Smooth muscle cell (in vitro differentiated cells): ENCODE measurements around the gene TMEM255B. TPM values are rescaled to one million over a fixed set of nuclear protein-coding genes. Genes with fewer than 3 reads are reported as not detected.

ENCODE experiments used
- DNase-seq: peaks from one replicate; lab custom pipeline; 2025; ENCODE audit not compliant: unreplicated experiment; lab: John Stamatoyannopoulos, UW
- H2AFZ ChIP-seq: fragments of 200-600 bp; sonication (generic); 2 replicates; pipeline ENCODE4 v1.6.0; 2016; ENCODE audit warnings: antibody characterized with exemption, low read depth, mild to moderate bottlenecking
- H3F3A ChIP-seq: fragments of 200-600 bp; sonication (generic); 2 replicates; pipeline ENCODE4 v1.6.0; 2017; ENCODE audit warnings: antibody characterized with exemption, low read depth
- H3K27ac ChIP-seq: fragments of 200-600 bp; sonication (generic); 2 replicates; pipeline ENCODE4 v1.5.1; 2016; ENCODE audit warnings: low read depth, mild to moderate bottlenecking
- H3K27me3 ChIP-seq: fragments of 200-600 bp; sonication (generic); 2 replicates; pipeline ENCODE4 v1.6.1; 2016; ENCODE audit warnings: low read depth, mild to moderate bottlenecking
- H3K36me3 ChIP-seq: fragments of 200-600 bp; sonication (generic); 2 replicates; pipeline ENCODE4 v1.5.1; 2016; ENCODE audit warnings: low read depth
- H3K4me1 ChIP-seq: fragments of 200-600 bp; sonication (generic); 2 replicates; pipeline ENCODE4 v1.5.1; 2016; ENCODE audit warnings: low read depth
- H3K4me2 ChIP-seq: fragments of 200-600 bp; sonication (generic); 2 replicates; pipeline ENCODE4 v1.6.0; 2016; ENCODE audit warnings: mild to moderate bottlenecking
- H3K4me3 ChIP-seq: fragments of 200-600 bp; sonication (generic); 2 replicates; pipeline ENCODE4 v1.5.1; 2016; ENCODE audit warnings: mild to moderate bottlenecking
- H3K79me2 ChIP-seq: fragments of 200-600 bp; sonication (generic); 2 replicates; pipeline ENCODE4 v1.6.0; 2016; ENCODE audit warnings: low read depth, mild to moderate bottlenecking
- H3K9ac ChIP-seq: fragments of 200-600 bp; sonication (generic); 2 replicates; pipeline ENCODE4 v1.6.0; 2016; ENCODE audit warnings: low read depth
- H3K9me3 ChIP-seq: fragments of 200-600 bp; sonication (generic); replicated peaks from 2 replicates; pipeline ENCODE4 v1.5.1; 2016; ENCODE audit warnings: low read depth
- H4K20me1 ChIP-seq: fragments of 200-600 bp; sonication (generic); 2 replicates; pipeline ENCODE4 v1.6.0; 2016; ENCODE audit warnings: low read depth
- WGBS: methylation state at CpG from one replicate; pipeline ENCODE4 v1.1.7; 2016; ENCODE audit warnings: low lambda C conversion rate; 5-methylcytosine and 5-hydroxymethylcytosine counted together
- polyA plus RNA-seq: library from polyadenylated mRNA; unstranded; fragments of >200 nt; fragmentation: Nextera tagmentation; extraction: Ambion mirVana; gene quantifications from 2 replicates; pipeline ENCODE4 v1.2.1, GENCODE V29; 2016
- total RNA-seq: library from RNA; depleted of rRNA; stranded (reverse); fragments of >200 nt; gene quantifications from 2 replicates; pipeline ENCODE4 v1.2.3, GENCODE V29; 2014
- TF ChIP-seq, protein P1 (sequence below): fragments of 200-600 bp; sonication (generic); IDR thresholded peaks from 2 replicates; pipeline ENCODE4 v1.5.1; 2017; ENCODE audit warnings: borderline replicate concordance, mild to moderate bottlenecking, antibody characterized with exemption; ENCODE audit not compliant: insufficient read depth, poor library complexity, severe bottlenecking

Gene TMEM255B
- total and polyA plus RNA-seq, 2 experiments from 2014 or later, result 0.22 to 2.1 TPM

GRCh38 chr13:113741191-113741668, 17.8 kb upstream of the TMEM255B start:
- no peaks in the 10 kb centered on the region for H3K79me2 ChIP-seq
- H4K20me1 ChIP-seq, result no peaks in the 10 kb centered on the region
- H3K9me3 ChIP-seq, result no peaks in the 10 kb centered on the region
- H3K27me3 ChIP-seq, result no peaks in the 10 kb centered on the region
- WGBS, result 80% methylated on average over 15 of the region's 15 CpGs
- no peak overlapping the region for H3K4me3 ChIP-seq
- TF ChIP-seq, protein P1, sequence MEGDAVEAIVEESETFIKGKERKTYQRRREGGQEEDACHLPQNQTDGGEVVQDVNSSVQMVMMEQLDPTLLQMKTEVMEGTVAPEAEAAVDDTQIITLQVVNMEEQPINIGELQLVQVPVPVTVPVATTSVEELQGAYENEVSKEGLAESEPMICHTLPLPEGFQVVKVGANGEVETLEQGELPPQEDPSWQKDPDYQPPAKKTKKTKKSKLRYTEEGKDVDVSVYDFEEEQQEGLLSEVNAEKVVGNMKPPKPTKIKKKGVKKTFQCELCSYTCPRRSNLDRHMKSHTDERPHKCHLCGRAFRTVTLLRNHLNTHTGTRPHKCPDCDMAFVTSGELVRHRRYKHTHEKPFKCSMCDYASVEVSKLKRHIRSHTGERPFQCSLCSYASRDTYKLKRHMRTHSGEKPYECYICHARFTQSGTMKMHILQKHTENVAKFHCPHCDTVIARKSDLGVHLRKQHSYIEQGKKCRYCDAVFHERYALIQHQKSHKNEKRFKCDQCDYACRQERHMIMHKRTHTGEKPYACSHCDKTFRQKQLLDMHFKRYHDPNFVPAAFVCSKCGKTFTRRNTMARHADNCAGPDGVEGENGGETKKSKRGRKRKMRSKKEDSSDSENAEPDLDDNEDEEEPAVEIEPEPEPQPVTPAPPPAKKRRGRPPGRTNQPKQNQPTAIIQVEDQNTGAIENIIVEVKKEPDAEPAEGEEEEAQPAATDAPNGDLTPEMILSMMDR, result no peak
- H3F3A ChIP-seq, result no peaks in the 10 kb centered on the region
- H3K27ac ChIP-seq, result no peak overlapping the region
- no peak overlapping the region for H2AFZ ChIP-seq
- no peaks in the 10 kb centered on the region for H3K4me1 ChIP-seq
- no peaks in the 10 kb centered on the region for H3K36me3 ChIP-seq
- no peak for DNase-seq
- no peak overlapping the region for H3K9ac ChIP-seq
- no peak overlapping the region for H3K4me2 ChIP-seq

DNA sequence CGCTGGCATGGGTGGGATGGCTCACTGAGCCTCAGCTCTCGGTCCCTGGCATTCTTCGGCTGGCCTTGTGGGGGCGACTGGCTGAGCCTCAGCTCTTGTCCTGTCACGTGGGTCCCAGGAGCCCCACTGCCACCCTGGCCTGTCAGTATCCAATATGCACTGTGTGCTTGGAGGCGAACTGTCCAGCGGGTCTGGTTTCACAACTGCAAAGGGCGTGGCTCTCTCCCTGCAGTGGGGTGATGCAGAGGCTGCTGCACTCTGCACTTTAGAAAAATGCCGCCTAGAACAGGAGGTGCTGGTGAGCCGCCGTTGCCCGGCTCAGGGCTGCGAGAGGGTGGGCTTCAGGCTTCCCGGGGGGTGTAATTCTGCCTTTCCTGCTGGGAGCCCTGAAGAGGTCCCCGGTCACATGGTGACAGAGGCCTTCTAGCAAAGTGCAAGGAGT, 17.0 kb upstream of the TMEM255B start:
- Histone ChIP-seq H4K20me1 (no peaks in the 10 kb centered on the region), H3K4me3 (no peak overlapping the region), H3K9ac (no peak overlapping the region), H3K79me2 (no peaks in the 10 kb centered on the region), H3K27ac (no peak overlapping the region), H3K36me3 (no peaks in the 10 kb centered on the region), H2AFZ (no peak overlapping the region), H3K4me2 (no peak overlapping the region), H3K27me3 (no peaks in the 10 kb centered on the region), H3F3A (no peaks in the 10 kb centered on the region), H3K4me1 (no peaks in the 10 kb centered on the region), H3K9me3 (no peaks in the 10 kb centered on the region)
- TF ChIP-seq, protein P1, result no peak
- WGBS, result 58% methylated on average over 15 of the region's 15 CpGs
- DNase-seq, result no peak

DNA sequence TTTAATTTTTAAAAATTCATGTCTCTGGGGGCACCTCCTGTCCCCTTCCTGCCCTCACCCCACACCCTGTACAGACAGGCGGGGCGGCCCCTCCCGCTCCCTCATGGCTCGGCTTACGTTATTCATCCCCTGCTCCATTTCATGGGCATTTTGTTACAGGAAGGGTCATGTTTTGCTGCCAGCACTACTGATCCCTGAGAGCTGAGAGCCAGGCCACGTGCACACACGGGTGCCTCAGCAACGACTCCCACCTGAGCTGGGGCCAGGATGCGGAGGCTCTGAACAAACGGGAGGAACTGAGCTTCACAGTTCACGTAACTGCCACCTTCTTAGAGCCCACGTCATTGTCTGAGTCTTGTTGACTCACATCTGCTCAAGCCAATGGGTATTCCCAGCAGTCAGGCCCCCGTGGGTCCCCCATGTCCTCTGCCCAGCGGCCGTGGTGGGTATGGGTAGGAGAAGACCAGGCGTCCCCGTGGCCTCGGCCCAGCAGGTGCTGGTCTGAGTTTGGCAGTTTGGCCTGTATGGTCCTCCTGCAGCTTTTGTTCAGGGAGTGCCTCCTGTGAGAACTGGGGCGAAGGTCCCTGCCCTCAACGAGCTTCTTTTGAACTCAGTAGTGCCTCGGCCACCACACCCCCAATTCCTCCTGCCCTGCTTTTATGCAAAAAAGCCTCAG, 16.4 kb upstream of the TMEM255B start:
- no peak for DNase-seq
- no peaks in the 10 kb centered on the region for H4K20me1 ChIP-seq
- H3K9me3 ChIP-seq, result no peaks in the 10 kb centered on the region
- H3K79me2 ChIP-seq, result no peaks in the 10 kb centered on the region
- 94% methylated on average over 20 of the region's 21 CpGs for WGBS
- H3K4me2 ChIP-seq, result no peak overlapping the region
- no peak overlapping the region for H3K4me3 ChIP-seq
- H2AFZ ChIP-seq, result no peak overlapping the region
- no peak overlapping the region for H3K27ac ChIP-seq
- no peak overlapping the region for H3K9ac ChIP-seq
- H3K27me3 ChIP-seq, result no peaks in the 10 kb centered on the region
- H3K36me3 ChIP-seq, result no peaks in the 10 kb centered on the region
- no peaks in the 10 kb centered on the region for H3F3A ChIP-seq
- TF ChIP-seq, protein P1, result no peak
- no peaks in the 10 kb centered on the region for H3K4me1 ChIP-seq
